OCI-LY7 (cell line): Measurements from ENCODE around the gene IL1A. TPM values are rescaled to one million over a fixed set of nuclear protein-coding genes. Genes with fewer than 3 reads are reported as not detected.
A peak's percentile ranks its signal among the peaks of the same experiment; 100 is the strongest.
"Not testable (repeated sequence)": the region's sequence is repeated elsewhere in the genome, so short reads cannot be mapped to it uniquely, and the experiment has no call there.

Source experiments
- Bru-seq: library from RNA; stranded (reverse); fragments of 400-500 nt; gene quantifications from one replicate; lab custom pipeline; 2021; lab: Mats Ljungman, UMichigan
- BruChase-seq, 2 experiments: library from RNA; stranded (reverse); fragments of 400-500 nt; gene quantifications; one replicate each; lab custom pipeline; 2021; lab: Mats Ljungman, UMichigan
- BruUV-seq: library from RNA; stranded (reverse); fragments of 400-500 nt; replicated peaks from 2 replicates; lab custom pipeline; 2021; lab: Mats Ljungman, UMichigan
- CTCF ChIA-PET: fragments of 300-600 bp; sonication (Branson Sonifier 250); formaldehyde crosslinking; loops from one replicate; lab custom pipeline; 2022; ENCODE audit warnings: antibody characterized with exemption; ENCODE audit not compliant: unreplicated experiment; lab: Charles Lee
- POLR2A ChIA-PET: fragments of 300-600 bp; sonication (Branson Sonifier 250); formaldehyde crosslinking; loops from one replicate; lab custom pipeline; 2022; ENCODE audit warnings: antibody characterized with exemption; lab: Charles Lee
- DNase-seq: peaks from one replicate; pipeline ENCODE4 v3.0.0-alpha.2; 2015; ENCODE audit warnings: low spot score
- H2AFZ ChIP-seq: fragments of 200-600 bp; sonication (generic), shearing (Covaris generic); 2 replicates; pipeline ENCODE4 v1.6.1; 2014; ENCODE audit warnings: mild to moderate bottlenecking, antibody characterized with exemption, low read length, moderate library complexity
- H3K27ac ChIP-seq: fragments of 200-600 bp; sonication (generic); 2 replicates; pipeline ENCODE4 v1.5.1; 2014; ENCODE audit warnings: mixed run types, low read depth, mild to moderate bottlenecking, moderate library complexity, low read length, inconsistent platforms; ENCODE audit not compliant: poor library complexity, severe bottlenecking
- H3K36me3 ChIP-seq: fragments of 200-600 bp; sonication (generic); 2 replicates; pipeline ENCODE4 v1.6.1; 2014; ENCODE audit warnings: mild to moderate bottlenecking, antibody characterized with exemption, low read length, moderate library complexity, mixed read lengths; ENCODE audit not compliant: insufficient read depth
- H3K4me1 ChIP-seq: fragments of 200-600 bp; sonication (generic); 2 replicates; pipeline ENCODE4 v1.5.1; 2014; ENCODE audit warnings: mild to moderate bottlenecking, low read length; ENCODE audit not compliant: insufficient read depth, poor library complexity, severe bottlenecking
- H3K4me2 ChIP-seq: fragments of 200-600 bp; sonication (generic); 2 replicates; pipeline ENCODE4 v1.6.1; 2014; ENCODE audit warnings: mild to moderate bottlenecking, low read length
- H3K4me3 ChIP-seq: fragments of 200-600 bp; sonication (generic); 2 replicates; pipeline ENCODE4 v1.5.1; 2014; ENCODE audit warnings: mild to moderate bottlenecking, low read depth, low read length; ENCODE audit not compliant: poor library complexity, severe bottlenecking
- H3K79me2 ChIP-seq: fragments of 200-600 bp; sonication (generic); 2 replicates; pipeline ENCODE4 v1.6.1; 2016; ENCODE audit warnings: low read depth, mild to moderate bottlenecking, low read length, moderate library complexity, mixed read lengths; ENCODE audit not compliant: insufficient read depth
- H3K9me2 ChIP-seq: fragments of 200-600 bp; sonication (generic); 2 replicates; pipeline ENCODE4 v1.6.1; 2016; ENCODE audit warnings: mild to moderate bottlenecking, low read length, mixed read lengths; ENCODE audit not compliant: insufficient read depth
- H3K9me3 ChIP-seq: fragments of 200-600 bp; sonication (generic); 2 replicates; pipeline ENCODE4 v1.6.1; 2014; ENCODE audit warnings: mild to moderate bottlenecking, mixed run types, low read length, mixed read lengths
- H4K20me1 ChIP-seq: fragments of 200-600 bp; sonication (generic); 2 replicates; pipeline ENCODE4 v1.6.1; 2014; ENCODE audit warnings: mild to moderate bottlenecking, antibody characterized with exemption, low read length, moderate library complexity, mixed read lengths; ENCODE audit not compliant: insufficient read depth
- CTCF ChIP-seq: fragments of 200-600 bp; sonication (generic); conservative IDR thresholded peaks from 2 replicates; pipeline ENCODE4 v1.5.1; 2014; ENCODE audit warnings: mild to moderate bottlenecking, antibody characterized with exemption, low read length, moderate library complexity, mixed read lengths
- EZH2phosphoT487 ChIP-seq: fragments of 200-600 bp; sonication (generic); IDR thresholded peaks from 2 replicates; pipeline ENCODE4 v1.6.1; 2018; ENCODE audit warnings: low read depth, borderline replicate concordance, mild to moderate bottlenecking, mixed run types, antibody characterized with exemption, low read length, moderate library complexity, mixed read lengths
- intact Hi-C: fragments of 100-400 bp; cut with micrococcal nuclease; formaldehyde crosslinking; loops from one replicate; pipeline ENCODE4 v1.10.0; 2022; ENCODE audit not compliant: unreplicated experiment
- long read RNA-seq: library from polyadenylated mRNA; stranded (forward); transcript quantifications from one replicate; pipeline ENCODE4 v2.0.0, GENCODE V29; 2022
- total RNA-seq, 2 experiments: library from RNA; depleted of rRNA in 1 of 2; stranded (reverse); fragments of >200 nt in 1 of 2; shearing (Covaris generic) in 1 of 2; gene quantifications; 2 replicates each; pipeline ENCODE4 v1.2.3, GENCODE V29; 2014 to 2022

The IL1A gene
- total RNA-seq (2014; rRNA removed; shearing (Covaris generic)): not detected in 2 replicates
- not detected in 2 replicates for total RNA-seq (2022)
- percentile 13 among the genes with signal in this experiment for Bru-seq, nascent RNA
- BruChase-seq, experiment 1, labeled RNA remaining after a 6-hour chase: not detected
- BruChase-seq, experiment 2, labeled RNA remaining after a 2-hour chase: percentile 15 among the genes with signal in this experiment
- long read RNA-seq: 0 reads

- no peak for TF ChIP-seq CTCF
- no peak for TF ChIP-seq EZH2phosphoT487
- DNase-seq: no peak
- no peak within 1 kb of the TSS for H2AFZ ChIP-seq
- no peaks in the 10 kb centered on the region for H4K20me1 ChIP-seq
- intact Hi-C loops: no loop called here
- no peaks in the 10 kb centered on the region for H3K9me2 ChIP-seq
- no peak within 1 kb of the TSS for H3K27ac ChIP-seq
- POLR2A ChIA-PET: interaction anchor here (1.3 to 1.5 kb wide), 2 partner anchors 9 to 11 kb away, joined by 3 read pairs; no protein-coding TSS in a partner anchor
- H3K4me2 ChIP-seq: no peak within 1 kb of the TSS
- peaks cover 9% of the 10 kb centered on the region for H3K4me1 ChIP-seq
- no peak within 1 kb of the TSS for H3K4me3 ChIP-seq
- CTCF ChIA-PET: no interaction called here
- no peaks in the 10 kb centered on the region for H3K79me2 ChIP-seq
- no TSS peak for BruUV-seq
- no peaks in the 10 kb centered on the region for H3K9me3 ChIP-seq
- no peaks in the 10 kb centered on the region for H3K36me3 ChIP-seq
Observed at GRCh38 chr2:112784199-112785189, at the start of gene IL1A. TSS of gene IL1A (minus strand) at chr2:112784493. CDS start at chr2:112783770, 723 bp downstream.

GRCh38 chr2:112833976-112834375 lies 49.7 kb upstream of the IL1A start:
- H2AFZ ChIP-seq: no peak overlapping the region
- no TSS peak for BruUV-seq
- H3K36me3 ChIP-seq: no peaks in the 10 kb centered on the region
- no peaks in the 10 kb centered on the region for H3K79me2 ChIP-seq
- no peak for TF ChIP-seq CTCF
- no peak for TF ChIP-seq EZH2phosphoT487
- H3K4me3 ChIP-seq: no peak overlapping the region
- intact Hi-C loops: no loop called here
- H3K4me2 ChIP-seq: no peak overlapping the region
- ChIA-PET CTCF (no interaction called here), POLR2A (interaction anchor here (1.2 kb wide), 1 partner anchor 134 kb away, joined by 3 read pairs; no protein-coding TSS in a partner anchor)
- H4K20me1 ChIP-seq: no peaks in the 10 kb centered on the region
- H3K4me1 ChIP-seq: no peaks in the 10 kb centered on the region
- DNase-seq: no peak
- no peak overlapping the region for H3K27ac ChIP-seq
- no peaks in the 10 kb centered on the region for H3K9me2 ChIP-seq
- no peaks in the 10 kb centered on the region for H3K9me3 ChIP-seq

GRCh38 chr2:112833639-112833931 lies 49.3 kb upstream of the IL1A start:
- CTCF ChIA-PET, H3K4me2 ChIP-seq: not testable (repeated sequence)

More at GRCh38 chr2:112833639-112833931, 49.3 kb upstream of the IL1A start:
- H3K4me1 ChIP-seq, BruUV-seq, H3K27ac ChIP-seq, H3K36me3 ChIP-seq, DNase-seq, intact Hi-C loops, H3K79me2 ChIP-seq, H4K20me1 ChIP-seq, H3K9me3 ChIP-seq, H3K9me2 ChIP-seq, H2AFZ ChIP-seq, H3K4me3 ChIP-seq: not testable (repeated sequence)
- POLR2A ChIA-PET: interaction anchor here (0.6 kb wide), 1 partner anchor 37 kb away, joined by 3 read pairs; no protein-coding TSS in a partner anchor
